D721Med (cell line): ENCODE measurements around the gene PANK4.

ENCODE experiments used
- DNase-seq: peaks from one replicate; pipeline ENCODE4 v3.0.0; 2011; ENCODE audit warnings: low spot score; ENCODE audit not compliant: insufficient read length
- FAIRE-seq: peaks from 2 replicates; lab custom pipeline; 2011; peaks lifted over from hg19 to GRCh38; lab: Jason Lieb, UNC
- TF ChIP-seq, protein P1 (sequence below): IDR thresholded peaks from 2 replicates; pipeline ENCODE4 v1.5.1; 2012; ENCODE audit warnings: mild to moderate bottlenecking, control low read depth; ENCODE audit not compliant: insufficient read depth; ENCODE audit errors: missing control alignments

PANK4 gene

DNA sequence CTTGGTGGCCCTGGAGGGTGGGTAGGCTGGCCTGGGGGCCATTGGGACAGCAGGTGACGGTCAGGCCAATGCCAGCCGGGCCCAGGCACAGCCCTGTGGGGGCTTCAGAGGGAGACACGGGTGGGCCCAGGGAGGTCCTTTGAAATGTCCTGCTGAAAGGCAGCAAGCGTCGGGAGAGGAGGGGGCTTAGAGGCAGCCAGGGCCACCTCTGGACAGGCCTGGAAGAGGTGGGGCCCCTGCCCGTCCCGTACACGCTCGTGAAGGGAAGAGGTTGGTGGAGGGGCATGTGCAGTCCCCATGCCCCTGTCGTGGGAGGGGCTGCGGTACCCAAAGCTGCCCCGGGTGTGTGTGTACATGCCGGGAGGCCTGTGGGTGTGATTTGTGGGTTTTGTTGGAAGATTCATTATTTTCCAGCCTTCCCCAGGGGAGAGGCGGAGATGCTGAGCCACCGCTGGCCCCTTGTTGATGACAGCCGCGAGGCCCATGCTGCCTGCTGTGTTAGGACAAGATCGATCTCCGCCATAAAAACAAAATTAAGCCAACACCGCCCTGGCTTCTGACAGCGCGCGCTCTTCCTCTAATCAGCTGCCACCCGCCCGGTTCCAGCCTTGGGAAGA lies 53.7 kb downstream of the PANK4 start:
- FAIRE-seq (no peak), DNase-seq (no peak)
- TF ChIP-seq, protein P1, sequence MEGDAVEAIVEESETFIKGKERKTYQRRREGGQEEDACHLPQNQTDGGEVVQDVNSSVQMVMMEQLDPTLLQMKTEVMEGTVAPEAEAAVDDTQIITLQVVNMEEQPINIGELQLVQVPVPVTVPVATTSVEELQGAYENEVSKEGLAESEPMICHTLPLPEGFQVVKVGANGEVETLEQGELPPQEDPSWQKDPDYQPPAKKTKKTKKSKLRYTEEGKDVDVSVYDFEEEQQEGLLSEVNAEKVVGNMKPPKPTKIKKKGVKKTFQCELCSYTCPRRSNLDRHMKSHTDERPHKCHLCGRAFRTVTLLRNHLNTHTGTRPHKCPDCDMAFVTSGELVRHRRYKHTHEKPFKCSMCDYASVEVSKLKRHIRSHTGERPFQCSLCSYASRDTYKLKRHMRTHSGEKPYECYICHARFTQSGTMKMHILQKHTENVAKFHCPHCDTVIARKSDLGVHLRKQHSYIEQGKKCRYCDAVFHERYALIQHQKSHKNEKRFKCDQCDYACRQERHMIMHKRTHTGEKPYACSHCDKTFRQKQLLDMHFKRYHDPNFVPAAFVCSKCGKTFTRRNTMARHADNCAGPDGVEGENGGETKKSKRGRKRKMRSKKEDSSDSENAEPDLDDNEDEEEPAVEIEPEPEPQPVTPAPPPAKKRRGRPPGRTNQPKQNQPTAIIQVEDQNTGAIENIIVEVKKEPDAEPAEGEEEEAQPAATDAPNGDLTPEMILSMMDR = no peak

DNA sequence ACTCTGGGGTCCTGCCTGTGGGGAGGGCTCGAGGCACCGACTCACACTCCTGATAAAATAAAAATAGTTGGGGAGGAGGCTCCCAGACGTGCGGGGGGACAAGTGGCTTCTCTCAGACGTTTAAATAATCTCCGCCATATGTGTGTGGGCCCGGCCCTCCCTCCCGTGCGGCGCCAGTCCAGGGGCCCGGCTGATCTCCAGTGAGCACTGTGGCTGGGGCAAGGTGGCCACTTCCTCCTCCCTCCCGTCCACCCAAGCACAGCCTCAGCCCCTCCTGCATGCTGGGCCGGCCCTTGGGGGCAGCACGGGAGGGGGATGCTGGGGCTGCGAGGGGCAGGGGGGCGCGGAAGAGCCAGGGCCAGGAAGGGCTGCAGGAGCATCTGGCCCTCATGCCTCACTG lies 54.3 kb downstream of the PANK4 start:
- DNase-seq (peak; percentile 68), FAIRE-seq (no peak)
- TF ChIP-seq, protein P1 = no peak

DNA sequence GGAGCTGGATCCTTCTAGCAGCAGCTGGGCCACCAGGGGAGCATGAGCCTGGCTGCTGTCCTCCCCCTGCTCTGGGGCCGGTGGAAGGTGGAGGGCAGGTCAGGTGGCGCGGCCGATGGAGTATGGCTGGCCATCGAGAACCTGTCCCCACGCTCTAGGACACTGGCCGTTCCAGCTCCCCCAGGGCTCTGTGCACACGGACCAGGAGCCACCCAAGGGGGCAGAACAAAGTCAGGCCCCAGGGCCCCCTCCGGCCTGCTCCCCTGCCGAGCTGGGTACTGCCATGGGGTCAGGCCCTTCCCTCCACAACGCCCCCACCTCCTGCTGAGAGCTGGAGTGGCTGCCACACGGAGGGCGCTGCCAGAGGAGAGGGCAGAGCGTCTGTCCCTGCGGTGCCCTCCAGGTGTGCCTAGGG lies 54.8 kb downstream of the PANK4 start:
- FAIRE-seq (no peak), DNase-seq (no peak)
- TF ChIP-seq, protein P1 = no peak

DNA sequence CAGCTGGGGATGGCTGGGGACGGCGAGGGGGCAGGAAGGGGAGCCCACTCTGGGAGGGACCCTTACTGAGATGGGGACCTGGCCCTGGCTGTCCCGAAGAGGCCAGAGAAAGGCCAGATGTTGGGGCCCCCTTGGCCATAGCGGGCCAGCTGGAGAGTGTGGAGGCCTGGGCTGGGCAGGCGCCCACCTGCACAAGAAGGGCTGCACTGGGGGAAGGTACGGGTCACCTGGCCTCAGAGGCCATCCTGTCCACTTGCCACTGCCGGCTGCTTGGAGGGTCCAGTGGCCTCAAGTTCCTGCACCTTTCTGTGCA lies 55.3 kb downstream of the PANK4 start:
- DNase-seq (no peak), FAIRE-seq (no peak)
- TF ChIP-seq, protein P1 = no peak

DNA sequence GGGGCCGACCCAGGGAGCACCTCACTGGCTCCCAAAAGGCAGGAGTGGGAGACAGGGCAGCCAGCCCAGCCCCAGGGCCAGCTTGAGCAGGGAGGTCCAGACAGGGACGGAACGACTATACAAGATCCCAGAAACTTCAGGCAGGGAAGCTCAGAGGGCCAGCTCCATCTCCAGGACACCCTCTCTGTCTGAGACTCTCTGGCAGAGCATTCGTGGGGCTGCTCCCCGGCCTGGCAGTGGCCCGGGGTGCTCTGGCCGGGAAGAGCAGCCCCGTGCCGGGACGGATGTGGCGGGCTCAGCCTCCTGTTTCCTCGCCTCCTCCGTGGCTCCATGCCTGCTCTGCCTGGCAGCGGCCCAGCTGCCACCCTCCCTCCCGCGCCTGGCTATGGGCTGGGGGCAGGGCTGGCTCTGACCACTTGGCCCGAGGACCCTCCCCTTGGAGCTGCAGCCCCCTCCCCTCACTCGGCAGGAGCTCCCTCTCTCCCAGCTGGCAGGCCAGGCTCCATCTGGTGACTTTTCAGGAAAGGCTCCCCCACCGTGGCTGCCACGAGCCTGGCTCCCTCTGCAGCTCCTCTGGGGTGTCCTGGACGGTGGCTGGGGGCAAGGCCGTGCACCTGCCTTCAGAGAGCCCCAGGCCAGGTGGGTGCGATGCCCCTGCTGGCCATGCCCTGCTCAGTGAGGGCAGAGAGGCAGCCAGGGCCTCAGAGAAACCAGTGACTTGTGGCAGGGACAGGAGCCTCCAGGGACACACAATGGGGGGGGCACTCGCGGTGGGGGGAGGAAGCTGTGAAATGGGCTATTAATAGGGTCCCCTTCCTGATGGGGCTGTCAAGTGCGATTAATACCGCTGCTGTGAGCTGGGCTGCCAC lies 55.9 kb downstream of the PANK4 start:
- FAIRE-seq (no peak), DNase-seq (no peak)
- TF ChIP-seq, protein P1 = no peak

DNA sequence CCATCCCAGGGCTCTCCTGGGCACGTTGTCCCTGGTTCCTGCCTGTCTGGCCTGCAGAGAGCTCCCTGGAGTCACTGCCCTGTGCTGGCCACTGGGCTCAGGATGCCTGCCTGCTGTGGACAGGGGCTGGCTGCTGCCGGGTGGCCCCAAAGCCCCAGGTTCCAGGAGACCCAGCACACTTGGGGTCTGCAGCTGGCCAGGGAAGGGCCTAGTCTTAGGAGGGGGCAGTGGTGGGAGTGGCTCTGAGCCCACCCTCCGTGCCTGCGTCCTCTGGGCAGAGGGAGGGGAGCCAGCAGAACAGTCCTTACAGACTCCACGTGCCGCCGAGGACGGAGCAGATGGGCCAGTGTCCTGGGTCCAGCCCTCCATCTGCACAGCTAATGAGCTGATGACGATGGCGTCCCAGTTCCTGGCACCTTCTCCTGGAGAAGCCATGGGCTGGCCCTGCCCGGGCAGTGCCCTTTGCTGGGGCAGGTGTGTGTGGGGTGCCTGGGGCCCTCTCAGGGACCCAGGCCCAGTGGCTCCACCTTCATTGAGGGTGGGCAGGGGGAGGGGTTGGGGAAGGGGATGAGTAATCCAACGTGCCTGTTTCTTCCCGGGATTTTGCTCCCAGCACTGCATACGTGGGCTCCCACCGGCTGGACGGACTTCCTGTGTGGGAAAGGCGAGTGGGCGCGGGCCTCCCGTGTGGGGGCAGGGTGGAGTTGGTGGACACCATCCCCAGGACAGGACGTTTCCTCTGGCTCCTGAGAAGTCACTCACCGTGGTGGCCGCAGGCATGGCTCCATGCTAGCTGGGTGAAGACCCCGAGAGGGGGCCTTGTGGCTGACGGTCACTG lies 57.1 kb downstream of the PANK4 start:
- TF ChIP-seq, protein P1 = no peak
- FAIRE-seq (no peak), DNase-seq (no peak)
